Activated CD8-positive, alpha-beta T cell treated with anti-CD3 and anti-CD28 coated beads, Interleukin-2, amount 10 ng/mL, durations not matched to agents 7 days and 5 days (primary cell): ENCODE measurements around the gene CCPG1. TPM values are rescaled to one million over a fixed set of nuclear protein-coding genes. Genes with fewer than 3 reads are reported as not detected.
A peak's percentile ranks its signal among the peaks of the same experiment; 100 is the strongest.

ENCODE experiments used
- ATAC-seq: fragments of 150-1000 bp; cut with Tn5 transposase; one replicate; pipeline ENCODE4 v1.10.0; 2021; ENCODE audit warnings: moderate library complexity
- CTCF ChIA-PET: fragments of 350-600 bp; sonication (Branson Sonifier 250); formaldehyde crosslinking; loops from one replicate; lab custom pipeline; 2021; ENCODE audit warnings: antibody characterized with exemption; lab: Charles Lee
- POLR2A ChIA-PET: fragments of 350-600 bp; sonication (Branson Sonifier 250); formaldehyde crosslinking; loops from one replicate; lab custom pipeline; 2021; ENCODE audit warnings: antibody characterized with exemption; lab: Charles Lee
- DNase-seq: peaks from one replicate; pipeline ENCODE4 v3.0.0-alpha.2; 2020
- H3K27ac Mint-ChIP-seq: one replicate; pipeline ENCODE4 v1.8.0; 2021; ENCODE audit warnings: mild to moderate bottlenecking, mixed read lengths
- H3K27me3 Mint-ChIP-seq: one replicate; pipeline ENCODE4 v1.8.0; 2021; ENCODE audit warnings: low read depth, mixed read lengths
- H3K36me3 Mint-ChIP-seq: one replicate; pipeline ENCODE4 v1.8.0; 2021; ENCODE audit warnings: low read depth, mixed read lengths
- H3K4me1 Mint-ChIP-seq: one replicate; pipeline ENCODE4 v1.8.0; 2021; ENCODE audit warnings: low read depth, mixed read lengths
- H3K4me3 Mint-ChIP-seq: one replicate; pipeline ENCODE4 v1.8.0; 2021; ENCODE audit warnings: mild to moderate bottlenecking, mixed read lengths
- H3K9me3 Mint-ChIP-seq: one replicate; pipeline ENCODE4 v1.8.0; 2022; ENCODE audit warnings: mixed read lengths; ENCODE audit not compliant: insufficient read depth
- total RNA-seq, 2 experiments: library from RNA; stranded (reverse); gene quantifications; one replicate each; pipeline ENCODE4 v1.2.3, GENCODE V29; 2021

CCPG1 gene
- total RNA-seq, 2 experiments from 2014 or later, result 8.2 to 10.4 TPM

GRCh38 chr15:55344206-55344605 is 64.0 kb downstream of the CCPG1 start:
- no peak for DNase-seq
- Mint-ChIP-seq H3K36me3 (peaks cover 28% of the 10 kb centered on the region), H3K27ac (no peak overlapping the region), H3K27me3 (no peaks in the 10 kb centered on the region), H3K4me1 (no peaks in the 10 kb centered on the region), H3K9me3 (no peaks in the 10 kb centered on the region), H3K4me3 (no peak overlapping the region)
- ATAC-seq, result no peak
- ChIA-PET CTCF (no interaction called here), POLR2A (no interaction called here)

DNA sequence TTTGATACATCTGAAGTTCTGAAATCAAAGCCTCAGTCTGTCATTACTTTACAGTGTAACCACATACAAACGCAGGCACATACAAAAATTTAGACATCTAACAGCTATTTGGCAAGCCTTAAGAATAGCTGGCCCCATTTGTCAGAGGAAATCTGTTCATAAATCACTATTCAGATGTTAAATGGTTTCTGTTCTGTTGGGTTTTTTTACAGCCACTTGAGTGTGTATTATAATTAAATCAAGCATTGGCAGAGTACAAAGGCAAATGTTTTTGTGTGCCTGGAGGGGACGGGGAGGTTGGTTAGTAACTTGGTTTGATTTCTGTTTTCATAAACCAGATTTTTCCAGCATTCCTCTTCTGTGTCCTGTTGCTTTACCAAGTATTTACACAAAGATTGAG is 65.0 kb downstream of the CCPG1 start:
- H3K27me3 Mint-ChIP-seq, result no peaks in the 10 kb centered on the region
- H3K4me1 Mint-ChIP-seq, result no peaks in the 10 kb centered on the region
- no peak overlapping the region for H3K27ac Mint-ChIP-seq
- peaks cover 25% of the 10 kb centered on the region for H3K36me3 Mint-ChIP-seq
- DNase-seq (no peak), ATAC-seq (no peak)
- CTCF ChIA-PET, result no interaction called here
- POLR2A ChIA-PET, result no interaction called here
- H3K4me3 Mint-ChIP-seq, result no peak overlapping the region
- H3K9me3 Mint-ChIP-seq, result no peaks in the 10 kb centered on the region

- POLR2A ChIA-PET, result no interaction called here
- no peaks in the 10 kb centered on the region for H3K27me3 Mint-ChIP-seq
- H3K27ac Mint-ChIP-seq, result no peak overlapping the region
- DNase-seq, result no peak
- H3K4me1 Mint-ChIP-seq, result no peaks in the 10 kb centered on the region
- CTCF ChIA-PET, result no interaction called here
- no peak for ATAC-seq
- no peak overlapping the region for H3K4me3 Mint-ChIP-seq
- peaks cover 24% of the 10 kb centered on the region for H3K36me3 Mint-ChIP-seq
- no peaks in the 10 kb centered on the region for H3K9me3 Mint-ChIP-seq
Observed at GRCh38 chr15:55337160-55337559, 71.0 kb downstream of the CCPG1 start.

DNA sequence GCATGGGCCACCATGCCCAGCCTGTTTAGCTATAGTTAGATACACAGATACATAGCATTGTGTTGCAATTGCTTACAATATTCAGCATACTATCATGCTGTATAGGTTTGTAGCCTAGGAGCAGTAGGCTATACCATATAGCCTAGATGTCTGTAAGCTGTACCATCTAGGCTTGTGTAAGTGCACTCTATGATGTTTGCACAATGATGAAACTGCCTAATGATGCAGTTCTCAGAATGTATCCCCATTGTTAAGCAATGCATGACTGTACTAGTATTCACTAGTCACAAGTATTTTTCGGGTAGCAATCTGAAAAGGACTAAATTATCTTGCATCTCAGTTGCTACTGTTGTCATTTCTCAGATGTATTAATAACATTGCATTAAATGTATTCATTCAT is 73.2 kb downstream of the CCPG1 start:
- ATAC-seq, result no peak
- H3K4me1 Mint-ChIP-seq, result no peaks in the 10 kb centered on the region
- ChIA-PET CTCF (no interaction called here), POLR2A (no interaction called here)
- H3K4me3 Mint-ChIP-seq, result no peak overlapping the region
- peaks cover 37% of the 10 kb centered on the region for H3K36me3 Mint-ChIP-seq
- no peak for DNase-seq
- no peak overlapping the region for H3K27ac Mint-ChIP-seq
- no peaks in the 10 kb centered on the region for H3K27me3 Mint-ChIP-seq
- H3K9me3 Mint-ChIP-seq, result no peaks in the 10 kb centered on the region

- ATAC-seq (no peak), DNase-seq (no peak)
- CTCF ChIA-PET, result no interaction called here
- no peaks in the 10 kb centered on the region for H3K9me3 Mint-ChIP-seq
- POLR2A ChIA-PET, result no interaction called here
- no peaks in the 10 kb centered on the region for H3K4me1 Mint-ChIP-seq
- H3K27ac Mint-ChIP-seq, result no peak overlapping the region
- H3K4me3 Mint-ChIP-seq, result no peak overlapping the region
- H3K27me3 Mint-ChIP-seq, result no peaks in the 10 kb centered on the region
- H3K36me3 Mint-ChIP-seq, result peaks cover 35% of the 10 kb centered on the region
Observed at GRCh38 chr15:55334371-55334770, 73.8 kb downstream of the CCPG1 start.

GRCh38 chr15:55327387-55327786 is 80.8 kb downstream of the CCPG1 start:
- Mint-ChIP-seq H3K4me1 (peaks cover 7% of the 10 kb centered on the region), H3K9me3 (no peaks in the 10 kb centered on the region), H3K27me3 (no peaks in the 10 kb centered on the region), H3K4me3 (no peak overlapping the region), H3K36me3 (peaks cover 32% of the 10 kb centered on the region), H3K27ac (no peak overlapping the region)
- ChIA-PET CTCF (interaction anchor here (1.3 kb wide), 1 partner anchor 112 kb away, joined by 3 read pairs; no protein-coding TSS in a partner anchor), POLR2A (no interaction called here)
- ATAC-seq, result no peak
- DNase-seq, result no peak

DNA sequence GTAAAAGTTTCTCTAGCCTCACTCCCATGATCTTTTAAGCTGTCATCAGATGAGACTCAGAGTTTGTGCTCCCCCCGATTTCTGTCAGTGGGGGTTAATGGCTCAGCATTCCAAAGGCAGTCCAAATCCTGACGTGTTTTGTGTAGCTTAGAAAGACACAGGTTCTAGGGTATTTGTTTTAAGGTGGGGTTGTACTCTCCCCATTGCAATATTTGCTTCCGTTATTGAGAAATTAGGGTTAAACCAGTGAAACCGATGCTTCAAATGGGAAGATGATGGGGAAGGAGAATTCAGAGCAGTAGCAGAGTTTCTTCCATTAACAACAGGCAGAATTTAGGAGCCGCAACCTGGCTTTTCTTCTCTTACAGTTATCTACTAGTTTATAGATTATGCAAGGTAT is 85.7 kb downstream of the CCPG1 start:
- H3K4me1 Mint-ChIP-seq, result peaks cover 31% of the 10 kb centered on the region
- H3K4me3 Mint-ChIP-seq, result no peak overlapping the region
- H3K9me3 Mint-ChIP-seq, result no peaks in the 10 kb centered on the region
- ATAC-seq (no peak), DNase-seq (no peak)
- ChIA-PET CTCF (no interaction called here), POLR2A (no interaction called here)
- H3K36me3 Mint-ChIP-seq, result peaks cover 27% of the 10 kb centered on the region
- no peak overlapping the region for H3K27ac Mint-ChIP-seq
- H3K27me3 Mint-ChIP-seq, result no peaks in the 10 kb centered on the region

- no peaks in the 10 kb centered on the region for H3K9me3 Mint-ChIP-seq
- DNase-seq (no peak), ATAC-seq (no peak)
- no peak overlapping the region for H3K4me3 Mint-ChIP-seq
- H3K36me3 Mint-ChIP-seq, result peaks cover 33% of the 10 kb centered on the region
- ChIA-PET CTCF (no interaction called here), POLR2A (no interaction called here)
- peaks cover 38% of the 10 kb centered on the region for H3K4me1 Mint-ChIP-seq
- no peaks in the 10 kb centered on the region for H3K27me3 Mint-ChIP-seq
- no peak overlapping the region for H3K27ac Mint-ChIP-seq
Observed at GRCh38 chr15:55320963-55321362, 87.2 kb downstream of the CCPG1 start.

DNA sequence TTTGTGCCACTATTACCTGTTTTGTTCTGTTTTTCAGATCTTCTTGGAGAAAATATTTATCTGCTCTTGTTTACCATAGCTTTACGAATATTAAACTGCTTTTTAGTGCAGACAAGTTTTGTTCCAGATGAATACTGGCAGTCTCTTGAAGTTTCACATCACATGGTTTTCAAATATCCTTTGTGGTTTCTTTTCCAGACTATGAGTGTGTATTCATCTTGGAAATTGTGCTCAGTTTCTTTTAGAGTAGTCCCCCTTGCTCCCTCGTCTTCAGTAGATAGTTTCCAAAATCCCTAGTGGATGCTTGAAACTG is 88.0 kb downstream of the CCPG1 start:
- Mint-ChIP-seq H3K27me3 (no peaks in the 10 kb centered on the region), H3K27ac (no peak overlapping the region), H3K9me3 (no peaks in the 10 kb centered on the region), H3K36me3 (peaks cover 38% of the 10 kb centered on the region), H3K4me1 (peaks cover 44% of the 10 kb centered on the region), H3K4me3 (peak overlapping the region; percentile 98)
- ChIA-PET CTCF (interaction anchor here (1.1 to 2.1 kb wide), 5 partner anchors 11 to 119 kb away, joined by 3 to 10 read pairs (median 6); partner anchors contain the start of genes CCPG1 and PIERCE2), POLR2A (no interaction called here)
- ATAC-seq, result no peak
- no peak for DNase-seq

DNA sequence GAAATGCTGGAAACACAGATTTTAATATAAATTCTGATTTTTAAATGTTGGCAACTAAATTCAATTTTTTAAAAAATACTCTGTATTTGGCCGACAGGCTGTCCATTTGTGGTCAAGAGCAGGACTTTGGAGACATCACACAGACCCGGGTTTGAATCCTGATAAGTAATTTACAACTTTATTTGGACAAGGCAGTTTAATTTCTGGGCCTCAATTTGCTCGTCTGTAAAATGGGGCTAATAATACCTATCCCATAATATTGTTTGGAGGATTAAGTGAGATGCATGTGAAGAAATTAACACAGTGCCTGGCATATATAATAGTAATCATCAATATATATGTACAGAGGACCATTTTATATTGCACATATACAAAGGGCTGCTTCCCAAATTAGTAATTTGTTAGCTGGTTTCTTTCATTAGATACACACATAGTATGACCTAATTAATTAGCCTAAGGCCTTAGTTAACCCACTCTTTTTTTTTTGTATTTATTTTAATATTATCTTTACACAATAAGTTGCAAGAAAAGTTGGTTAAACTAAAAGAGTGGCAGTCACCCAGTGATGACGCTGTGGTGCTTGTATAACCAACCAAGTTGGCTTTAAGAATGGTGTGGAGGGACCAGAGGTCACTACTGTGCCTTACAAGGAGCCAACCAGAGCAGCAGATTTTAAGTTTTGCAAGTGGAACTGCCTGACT is 88.5 kb downstream of the CCPG1 start:
- H3K9me3 Mint-ChIP-seq, result no peaks in the 10 kb centered on the region
- ChIA-PET CTCF (interaction anchor here (0.8 to 2.1 kb wide), 8 partner anchors 12 to 120 kb away, joined by 3 to 10 read pairs (median 6); partner anchors contain the start of genes CCPG1 and PIERCE2), POLR2A (interaction anchor here (0.9 to 1.8 kb wide), 13 partner anchors 8 to 140 kb away, joined by 3 to 17 read pairs (median 5); partner anchors contain the start of genes CCPG1, PIERCE2 and RSL24D1)
- H3K36me3 Mint-ChIP-seq, result peaks cover 42% of the 10 kb centered on the region
- peaks cover 50% of the 10 kb centered on the region for H3K4me1 Mint-ChIP-seq
- peak overlapping the region; percentile 98 for H3K4me3 Mint-ChIP-seq
- ATAC-seq, result no peak
- peak overlapping the region; percentile 100 for H3K27ac Mint-ChIP-seq
- peak; percentile 27 for DNase-seq
- no peaks in the 10 kb centered on the region for H3K27me3 Mint-ChIP-seq

- peak; percentile 87 for DNase-seq
- peaks cover 55% of the 10 kb centered on the region for H3K4me1 Mint-ChIP-seq
- ChIA-PET CTCF (interaction anchor here (0.8 to 2.1 kb wide), 9 partner anchors 13 to 122 kb away, joined by 3 to 10 read pairs (median 6); partner anchors contain the start of genes CCPG1, PIERCE2 and RSL24D1), POLR2A (interaction anchor here (0.7 to 1.8 kb wide), 15 partner anchors 9 to 139 kb away, joined by 3 to 17 read pairs (median 4); partner anchors contain the start of genes CCPG1, PIERCE2 and RSL24D1)
- peaks cover 42% of the 10 kb centered on the region for H3K36me3 Mint-ChIP-seq
- peak; percentile 94 for ATAC-seq
- peak within 1 kb of the TSS; percentile 100 for H3K27ac Mint-ChIP-seq
- H3K27me3 Mint-ChIP-seq, result no peaks in the 10 kb centered on the region
- H3K9me3 Mint-ChIP-seq, result no peaks in the 10 kb centered on the region
- H3K4me3 Mint-ChIP-seq, result peak within 1 kb of the TSS; percentile 98
Observed at GRCh38 chr15:55318588-55319494, 89.3 kb downstream of the CCPG1 start, which contains the start of the genes PIGB and PIGBOS1. Gene PIGB, plus strand, starts transcription at chr15:55319222. Its CDS starts 29 bp downstream, at chr15:55319251. Gene PIGBOS1, minus strand, starts transcription at chr15:55319123. Its CDS starts 1,331 bp downstream, at chr15:55317792.
